Measurements from ENCODE around the gene AGAP1. TPM values are rescaled to one million over a fixed set of nuclear protein-coding genes. Genes with fewer than 3 reads are reported as not detected.
A peak's percentile ranks its signal among the peaks of the same experiment; 100 is the strongest.

Gene AGAP1
- total RNA-seq, 1 donor: 10.8 TPM

GRCh38 chr2:235773188-235773928 is 279.5 kb downstream of the AGAP1 start:
- TF ChIP-seq, protein P1, sequence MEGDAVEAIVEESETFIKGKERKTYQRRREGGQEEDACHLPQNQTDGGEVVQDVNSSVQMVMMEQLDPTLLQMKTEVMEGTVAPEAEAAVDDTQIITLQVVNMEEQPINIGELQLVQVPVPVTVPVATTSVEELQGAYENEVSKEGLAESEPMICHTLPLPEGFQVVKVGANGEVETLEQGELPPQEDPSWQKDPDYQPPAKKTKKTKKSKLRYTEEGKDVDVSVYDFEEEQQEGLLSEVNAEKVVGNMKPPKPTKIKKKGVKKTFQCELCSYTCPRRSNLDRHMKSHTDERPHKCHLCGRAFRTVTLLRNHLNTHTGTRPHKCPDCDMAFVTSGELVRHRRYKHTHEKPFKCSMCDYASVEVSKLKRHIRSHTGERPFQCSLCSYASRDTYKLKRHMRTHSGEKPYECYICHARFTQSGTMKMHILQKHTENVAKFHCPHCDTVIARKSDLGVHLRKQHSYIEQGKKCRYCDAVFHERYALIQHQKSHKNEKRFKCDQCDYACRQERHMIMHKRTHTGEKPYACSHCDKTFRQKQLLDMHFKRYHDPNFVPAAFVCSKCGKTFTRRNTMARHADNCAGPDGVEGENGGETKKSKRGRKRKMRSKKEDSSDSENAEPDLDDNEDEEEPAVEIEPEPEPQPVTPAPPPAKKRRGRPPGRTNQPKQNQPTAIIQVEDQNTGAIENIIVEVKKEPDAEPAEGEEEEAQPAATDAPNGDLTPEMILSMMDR (IDR thresholded peaks at IDR 0.05; ENCODE audit: insufficient read depth, low read depth, low read length): no peak
- no peak for DNase-seq (ENCODE audit: low read depth)
- H3K4me3 ChIP-seq (ENCODE audit: low read depth, low read length): no peak overlapping the region

DNA sequence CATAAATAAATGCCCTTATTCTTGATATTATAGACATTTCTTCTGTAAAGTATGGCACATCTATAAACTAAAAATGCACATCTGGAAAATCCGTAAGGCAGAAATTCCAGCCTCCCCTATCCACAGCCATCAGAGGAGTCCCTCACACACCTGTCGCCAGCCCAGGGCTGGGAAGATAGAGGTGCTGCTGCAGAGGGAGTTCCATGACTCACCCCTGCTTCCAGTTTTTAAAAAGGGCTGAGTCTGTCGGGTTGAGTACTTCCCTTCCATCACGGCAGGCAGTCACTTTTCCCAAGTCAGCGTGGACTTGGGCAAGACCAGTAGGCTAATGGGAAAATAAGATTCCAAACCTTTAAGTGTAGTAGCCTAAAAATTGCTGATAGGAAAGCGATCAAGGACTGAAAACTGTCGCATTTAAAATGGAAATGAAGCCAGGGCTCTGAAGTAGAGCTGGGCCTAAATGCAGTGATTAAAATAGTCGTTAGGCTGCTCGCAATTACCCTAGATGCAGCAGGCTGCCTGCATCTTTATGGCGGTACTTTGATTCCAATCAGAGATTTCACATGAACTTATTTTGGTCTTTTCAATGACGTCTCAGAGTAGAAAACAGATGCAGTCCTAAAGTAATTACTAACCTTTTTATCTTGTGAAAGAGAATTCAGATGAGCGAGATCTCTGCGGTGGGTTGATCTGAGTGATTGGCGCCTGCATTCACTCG is 280.5 kb downstream of the AGAP1 start:
- no peak for DNase-seq (ENCODE audit: low read depth)
- TF ChIP-seq, protein P1 (IDR thresholded peaks at IDR 0.05; ENCODE audit: insufficient read depth, low read depth, low read length): no peak
- H3K4me3 ChIP-seq (ENCODE audit: low read depth, low read length): no peak overlapping the region

GRCh38 chr2:235776531-235776930 is 282.7 kb downstream of the AGAP1 start:
- TF ChIP-seq, protein P1 (IDR thresholded peaks at IDR 0.05; ENCODE audit: insufficient read depth, low read depth, low read length): no peak

DNA sequence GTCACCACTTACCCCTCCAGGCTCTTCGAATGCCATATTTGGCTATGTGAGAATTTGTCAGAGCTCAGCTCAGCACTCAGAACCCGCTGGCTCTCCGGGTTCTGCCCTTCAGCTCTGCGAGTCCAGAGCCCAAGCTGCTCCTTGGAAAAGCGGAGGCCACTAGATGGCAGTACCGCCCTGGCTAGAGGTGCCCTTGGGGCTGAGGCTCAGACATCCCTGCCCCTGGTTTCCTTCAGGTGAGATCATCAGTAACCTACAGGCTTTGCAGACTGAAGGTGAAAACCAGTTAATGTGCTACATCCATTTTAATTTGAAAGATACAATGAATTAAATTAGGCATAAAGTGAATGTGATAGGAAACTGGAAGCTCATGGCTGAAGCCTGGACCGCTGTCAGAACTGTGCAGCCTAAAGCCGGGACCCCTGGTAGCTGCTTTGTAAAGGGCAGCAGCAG is 285.6 kb downstream of the AGAP1 start:
- H3K4me3 ChIP-seq (ENCODE audit: low read depth, low read length): no peak overlapping the region
- peak; percentile 68 for DNase-seq (ENCODE audit: low read depth)
- TF ChIP-seq, protein P1 (IDR thresholded peaks at IDR 0.05; ENCODE audit: insufficient read depth, low read depth, low read length): peak; percentile 94

More at GRCh38 chr2:235776531-235776930, 282.7 kb downstream of the AGAP1 start:
- no peak overlapping the region for H3K4me3 ChIP-seq (ENCODE audit: low read depth, low read length)
- no peak for DNase-seq (ENCODE audit: low read depth)

GRCh38 chr2:235780401-235780800 is 286.6 kb downstream of the AGAP1 start:
- H3K4me3 ChIP-seq (ENCODE audit: low read depth, low read length): no peak overlapping the region
- TF ChIP-seq, protein P1 (IDR thresholded peaks at IDR 0.05; ENCODE audit: insufficient read depth, low read depth, low read length): no peak
- DNase-seq (ENCODE audit: low read depth): peak; percentile 82

GRCh38 chr2:235781775-235782174 is 287.9 kb downstream of the AGAP1 start:
- H3K4me3 ChIP-seq (ENCODE audit: low read depth, low read length): no peak overlapping the region
- no peak for DNase-seq (ENCODE audit: low read depth)
- TF ChIP-seq, protein P1 (IDR thresholded peaks at IDR 0.05; ENCODE audit: insufficient read depth, low read depth, low read length): no peak

Measured in fibroblast of villous mesenchyme (primary cell).